Stromal cell of bone marrow (primary cell): ENCODE data around the gene RPL37A.
A peak's percentile ranks its signal among the peaks of the same experiment; 100 is the strongest.

Experiments used
- DNase-seq: peaks from one replicate; pipeline ENCODE4 v3.0.0-alpha.2; 2012; ENCODE audit warnings: low read depth

Gene RPL37A

GRCh38 chr2:216490061-216490460 is 8.6 kb upstream of the RPL37A start:
- peak; percentile 58 for DNase-seq

GRCh38 chr2:216491793-216492596 is 6.6 kb upstream of the RPL37A start:
- DNase-seq = no peak

GRCh38 chr2:216492597-216493333 is 5.9 kb upstream of the RPL37A start:
- peak; percentile 33 for DNase-seq

GRCh38 chr2:216493334-216493685 is 5.3 kb upstream of the RPL37A start:
- DNase-seq = no peak

- DNase-seq = no peak
Observed at GRCh38 chr2:216495656-216496055, 3.0 kb upstream of the RPL37A start.

- no peak for DNase-seq
Observed at GRCh38 chr2:216497382-216498069, 1.1 kb upstream of the RPL37A start.

- no peak for DNase-seq
Observed at GRCh38 chr2:216498070-216498378, 620 bp upstream of the RPL37A start.

- DNase-seq = no peak
Observed at GRCh38 chr2:216499641-216500218, 1.1 kb downstream of the RPL37A start.

GRCh38 chr2:216500572-216500971 is 1.9 kb downstream of the RPL37A start:
- DNase-seq = no peak

GRCh38 chr2:216501854-216502253 is 3.2 kb downstream of the RPL37A start:
- DNase-seq = no peak

- no peak for DNase-seq
Observed at GRCh38 chr2:216502381-216503158, 3.9 kb downstream of the RPL37A start.

GRCh38 chr2:216503159-216503629 is 4.5 kb downstream of the RPL37A start:
- DNase-seq = no peak

GRCh38 chr2:216503697-216504375 is 5.2 kb downstream of the RPL37A start:
- DNase-seq = no peak

GRCh38 chr2:216504376-216504762 is 5.7 kb downstream of the RPL37A start:
- DNase-seq = no peak

- DNase-seq = no peak
Observed at GRCh38 chr2:216505133-216506106, 6.8 kb downstream of the RPL37A start.

GRCh38 chr2:216507220-216508160 is 8.8 kb downstream of the RPL37A start:
- DNase-seq = no peak

GRCh38 chr2:216508229-216508628 is 9.6 kb downstream of the RPL37A start:
- no peak for DNase-seq

GRCh38 chr2:216516730-216517350 is 18.2 kb downstream of the RPL37A start:
- no peak for DNase-seq
